ENCODE data around the gene IGF2BP2. TPM values are rescaled to one million over a fixed set of nuclear protein-coding genes. Genes with fewer than 3 reads are reported as not detected.
"Not testable (repeated sequence)": the region's sequence is repeated elsewhere in the genome, so short reads cannot be mapped to it uniquely, and the experiment has no call there.

The IGF2BP2 gene
- polyA plus RNA-seq, 1 experiment = 2.0 TPM

DNA sequence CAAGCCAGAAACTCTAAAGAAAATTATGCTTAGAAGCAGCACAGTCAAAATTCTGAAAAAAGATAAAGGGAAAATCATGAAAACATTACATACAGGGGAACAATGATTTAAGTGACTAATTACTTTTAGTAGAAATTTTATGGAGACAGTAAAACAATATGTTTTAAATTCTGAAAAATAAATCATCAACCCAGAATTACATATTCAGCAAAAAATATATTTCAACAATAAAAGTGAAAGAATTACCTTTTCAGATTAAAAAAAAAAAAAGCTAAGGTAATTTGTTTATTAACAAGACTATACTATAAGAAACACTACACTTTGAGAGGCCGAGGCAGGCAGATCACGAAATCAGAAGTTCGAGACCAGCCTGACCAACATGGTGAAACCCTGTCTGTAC lies 32.4 kb upstream of the IGF2BP2 start:
- H3K27me3 ChIP-seq (ENCODE audit: control insufficient read depth, insufficient read depth, low read length) = no peaks in the 10 kb centered on the region
- TF ChIP-seq, protein P1, sequence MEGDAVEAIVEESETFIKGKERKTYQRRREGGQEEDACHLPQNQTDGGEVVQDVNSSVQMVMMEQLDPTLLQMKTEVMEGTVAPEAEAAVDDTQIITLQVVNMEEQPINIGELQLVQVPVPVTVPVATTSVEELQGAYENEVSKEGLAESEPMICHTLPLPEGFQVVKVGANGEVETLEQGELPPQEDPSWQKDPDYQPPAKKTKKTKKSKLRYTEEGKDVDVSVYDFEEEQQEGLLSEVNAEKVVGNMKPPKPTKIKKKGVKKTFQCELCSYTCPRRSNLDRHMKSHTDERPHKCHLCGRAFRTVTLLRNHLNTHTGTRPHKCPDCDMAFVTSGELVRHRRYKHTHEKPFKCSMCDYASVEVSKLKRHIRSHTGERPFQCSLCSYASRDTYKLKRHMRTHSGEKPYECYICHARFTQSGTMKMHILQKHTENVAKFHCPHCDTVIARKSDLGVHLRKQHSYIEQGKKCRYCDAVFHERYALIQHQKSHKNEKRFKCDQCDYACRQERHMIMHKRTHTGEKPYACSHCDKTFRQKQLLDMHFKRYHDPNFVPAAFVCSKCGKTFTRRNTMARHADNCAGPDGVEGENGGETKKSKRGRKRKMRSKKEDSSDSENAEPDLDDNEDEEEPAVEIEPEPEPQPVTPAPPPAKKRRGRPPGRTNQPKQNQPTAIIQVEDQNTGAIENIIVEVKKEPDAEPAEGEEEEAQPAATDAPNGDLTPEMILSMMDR (IDR thresholded peaks at IDR 0.05; ENCODE audit: insufficient read depth, low read depth, low read length) = no peak
- no peak for DNase-seq (ENCODE audit: low read depth)
- no peaks in the 10 kb centered on the region for H3K36me3 ChIP-seq (ENCODE audit: control insufficient read depth, insufficient read depth, low read length)
- CTCF ChIA-PET = interaction anchor here (1.0 kb wide), 1 partner anchor 197 kb away, joined by 4 read pairs; no protein-coding TSS in a partner anchor
- no peak overlapping the region for H3K4me3 ChIP-seq (ENCODE audit: low read depth, low read length)
- POLR2A ChIA-PET = no interaction called here

DNA sequence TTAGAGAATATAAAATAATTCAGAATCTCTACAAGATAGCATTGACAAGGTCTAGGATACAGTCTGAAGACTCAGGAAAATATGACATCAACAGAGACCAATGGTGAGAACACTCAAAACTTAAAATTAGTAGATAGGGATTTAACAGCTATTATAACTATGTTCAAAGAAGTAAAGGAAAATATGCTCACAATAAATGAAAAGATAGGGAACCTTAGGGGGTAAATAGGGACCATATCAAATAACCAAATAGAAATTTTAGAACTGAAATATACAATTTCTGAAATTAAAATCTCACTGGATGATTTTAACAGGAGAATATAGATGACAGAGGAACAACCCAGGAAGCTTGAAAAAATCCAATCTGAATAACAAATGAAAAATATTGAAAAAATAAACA lies 31.8 kb upstream of the IGF2BP2 start:
- DNase-seq (ENCODE audit: low read depth) = no peak
- Histone ChIP-seq H3K4me3 (ENCODE audit: low read depth, low read length) (no peak overlapping the region), H3K27me3 (ENCODE audit: control insufficient read depth, insufficient read depth, low read length) (no peaks in the 10 kb centered on the region), H3K36me3 (ENCODE audit: control insufficient read depth, insufficient read depth, low read length) (no peaks in the 10 kb centered on the region)
- TF ChIP-seq, protein P1 (IDR thresholded peaks at IDR 0.05; ENCODE audit: insufficient read depth, low read depth, low read length) = no peak
- POLR2A ChIA-PET = no interaction called here
- CTCF ChIA-PET = interaction anchor here (1.0 kb wide), 1 partner anchor 196 kb away, joined by 4 read pairs; no protein-coding TSS in a partner anchor

DNA sequence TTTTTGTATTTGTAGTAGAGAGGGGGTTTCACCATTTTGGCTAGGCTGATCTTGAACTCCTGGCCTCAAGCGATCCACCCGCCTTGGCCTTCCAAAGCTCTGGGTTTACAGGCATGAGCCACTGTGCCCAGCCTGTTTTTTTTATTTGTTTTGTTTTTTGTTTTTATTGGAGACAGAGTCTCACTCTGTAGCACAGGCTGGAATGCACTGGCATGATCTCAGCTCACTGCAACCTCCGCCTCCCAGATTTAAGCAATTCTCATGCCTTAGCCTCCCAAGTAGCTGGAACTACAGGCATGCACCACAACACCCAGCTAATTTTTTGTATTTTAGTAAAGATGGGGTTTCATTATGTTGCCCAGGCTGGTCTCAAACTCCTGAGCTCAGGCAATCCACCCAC lies 28.9 kb upstream of the IGF2BP2 start:
- POLR2A ChIA-PET; H3K36me3 ChIP-seq (ENCODE audit: control insufficient read depth, insufficient read depth, low read length); H3K4me3 ChIP-seq (ENCODE audit: low read depth, low read length); H3K27me3 ChIP-seq (ENCODE audit: control insufficient read depth, insufficient read depth, low read length): not testable (repeated sequence)
- DNase-seq (ENCODE audit: low read depth) = peak; percentile 26
- CTCF ChIA-PET = interaction anchor here (0.6 kb wide), 1 partner anchor 73 kb away, joined by 3 read pairs; no protein-coding TSS in a partner anchor

DNA sequence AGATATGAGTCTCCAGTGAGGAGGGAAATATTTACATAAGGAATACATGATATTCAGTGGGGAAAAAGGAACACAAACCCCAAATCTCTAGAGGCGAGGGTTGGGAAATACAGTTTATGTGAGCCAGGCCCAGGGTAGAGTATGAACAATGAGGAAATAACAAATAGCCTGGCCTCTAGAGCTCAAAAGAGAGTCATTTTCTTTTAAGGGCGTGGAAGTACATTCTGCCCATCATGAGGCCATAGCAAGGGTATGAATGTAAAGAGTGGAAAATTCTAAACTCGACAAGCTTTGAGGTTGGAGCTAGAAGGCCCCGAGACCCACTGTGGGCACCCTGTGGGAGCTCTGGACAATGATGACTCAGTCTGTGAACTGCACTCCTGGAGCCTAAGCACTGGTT lies 27.8 kb upstream of the IGF2BP2 start:
- no peak for DNase-seq (ENCODE audit: low read depth)
- CTCF ChIA-PET = no interaction called here
- Histone ChIP-seq H3K27me3 (ENCODE audit: control insufficient read depth, insufficient read depth, low read length) (no peaks in the 10 kb centered on the region), H3K36me3 (ENCODE audit: control insufficient read depth, insufficient read depth, low read length) (no peaks in the 10 kb centered on the region), H3K4me3 (ENCODE audit: low read depth, low read length) (no peak overlapping the region)
- POLR2A ChIA-PET = no interaction called here
- TF ChIP-seq, protein P1 (IDR thresholded peaks at IDR 0.05; ENCODE audit: insufficient read depth, low read depth, low read length) = no peak

DNA sequence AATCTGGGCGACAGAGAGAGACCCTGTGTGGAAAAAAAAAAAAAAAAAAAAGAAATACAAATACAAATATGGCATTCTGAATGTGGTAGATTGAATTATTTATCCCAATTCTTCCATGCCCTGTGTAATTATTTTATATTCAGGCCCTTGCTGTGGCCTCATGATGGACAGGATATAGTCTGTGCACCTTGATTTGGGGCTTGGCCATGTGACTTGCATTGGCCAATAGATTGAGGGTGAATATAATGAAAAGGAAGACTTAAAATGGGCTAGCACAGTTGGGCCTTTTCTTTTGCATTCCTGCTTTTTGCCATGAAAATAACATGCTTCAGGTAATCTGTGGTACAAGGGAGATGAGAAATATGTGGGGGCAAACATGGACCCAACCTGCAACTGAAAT lies 27.1 kb upstream of the IGF2BP2 start:
- Histone ChIP-seq H3K4me3 (ENCODE audit: low read depth, low read length) (no peak overlapping the region), H3K36me3 (ENCODE audit: control insufficient read depth, insufficient read depth, low read length) (no peaks in the 10 kb centered on the region), H3K27me3 (ENCODE audit: control insufficient read depth, insufficient read depth, low read length) (no peaks in the 10 kb centered on the region)
- TF ChIP-seq, protein P1 (IDR thresholded peaks at IDR 0.05; ENCODE audit: insufficient read depth, low read depth, low read length) = no peak
- POLR2A ChIA-PET = no interaction called here
- CTCF ChIA-PET = interaction anchor here (1.1 kb wide), 1 partner anchor 92 kb away, joined by 7 read pairs; no protein-coding TSS in a partner anchor
- DNase-seq (ENCODE audit: low read depth) = no peak

DNA sequence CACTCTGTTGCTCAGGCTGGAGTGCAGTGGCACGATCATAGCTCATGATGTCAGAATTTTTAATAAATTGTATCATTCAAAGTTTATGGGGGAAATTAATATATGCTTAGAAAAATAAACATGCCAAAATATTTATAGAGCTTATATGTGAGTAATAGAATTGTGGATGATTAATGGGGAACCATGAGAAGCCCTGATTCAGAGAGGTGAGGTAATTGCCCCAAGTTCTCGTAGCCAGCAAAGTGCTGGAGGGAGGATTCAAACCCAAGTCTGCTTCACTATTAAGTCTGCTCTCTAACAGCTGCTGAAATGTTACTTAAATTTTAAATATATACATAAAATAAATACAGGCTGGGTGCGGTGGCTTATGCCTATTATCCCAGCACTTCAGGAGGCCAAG lies 26.2 kb upstream of the IGF2BP2 start:
- POLR2A ChIA-PET = no interaction called here
- no peaks in the 10 kb centered on the region for H3K36me3 ChIP-seq (ENCODE audit: control insufficient read depth, insufficient read depth, low read length)
- CTCF ChIA-PET = interaction anchor here (1.1 kb wide), 1 partner anchor 93 kb away, joined by 7 read pairs; no protein-coding TSS in a partner anchor
- TF ChIP-seq, protein P1 (IDR thresholded peaks at IDR 0.05; ENCODE audit: insufficient read depth, low read depth, low read length) = no peak
- no peak overlapping the region for H3K4me3 ChIP-seq (ENCODE audit: low read depth, low read length)
- no peak for DNase-seq (ENCODE audit: low read depth)
- no peaks in the 10 kb centered on the region for H3K27me3 ChIP-seq (ENCODE audit: control insufficient read depth, insufficient read depth, low read length)
